Panc1 (cell line): ENCODE measurements around the gene MAPK8IP3. TPM values are rescaled to one million over a fixed set of nuclear protein-coding genes. Genes with fewer than 3 reads are reported as not detected.

Experiments
- ATAC-seq: fragments of 200-7000 bp; cut with Tn5 transposase; 2 replicates; pipeline ENCODE4 v1.9.1; 2020; ENCODE audit warnings: mild to moderate bottlenecking, moderate library complexity
- BruUV-seq: library from RNA; stranded (reverse); fragments of 400-500 nt; replicated peaks from 2 replicates; lab custom pipeline; 2021; lab: Mats Ljungman, UMichigan
- CTCF ChIA-PET: fragments of 300-600 bp; sonication (Branson Sonifier 250); formaldehyde crosslinking; loops from one replicate; lab custom pipeline; 2022; ENCODE audit warnings: antibody characterized with exemption; lab: Charles Lee
- POLR2A ChIA-PET: fragments of 300-600 bp; sonication (Branson Sonifier 250); formaldehyde crosslinking; loops from one replicate; lab custom pipeline; 2022; ENCODE audit warnings: antibody characterized with exemption; lab: Charles Lee
- DNase-seq: peaks from one replicate; pipeline ENCODE4 v3.0.0-alpha.2; 2010; ENCODE audit warnings: low read depth, low spot score
- H3K27ac ChIP-seq: 2 replicates; pipeline ENCODE4 v1.5.1; 2011; ENCODE audit warnings: mild to moderate bottlenecking, low read length, inconsistent platforms
- H3K27me3 ChIP-seq: fragments of 200-500 bp; sonication (Bioruptor generic); 2 replicates; pipeline ENCODE4 v1.6.0; 2014; ENCODE audit warnings: low read length, inconsistent platforms; ENCODE audit not compliant: control insufficient read depth, insufficient read depth
- H3K36me3 ChIP-seq: fragments of 200-500 bp; sonication (Bioruptor generic); 2 replicates; pipeline ENCODE4 v1.5.1; 2014; ENCODE audit warnings: inconsistent platforms, mild to moderate bottlenecking, low read length, moderate library complexity; ENCODE audit not compliant: control insufficient read depth, insufficient read depth
- H3K4me1 ChIP-seq: 2 replicates; pipeline ENCODE4 v1.5.1; 2011; ENCODE audit warnings: inconsistent platforms, mild to moderate bottlenecking, low read length, moderate library complexity; ENCODE audit not compliant: control insufficient read depth, insufficient read depth
- H3K4me3 ChIP-seq, 2 experiments: 2 replicates each; pipeline ENCODE4 v1.5.1; 2011 to 2012; ENCODE audit warnings: low read depth in 2 of 2, low read length in 2 of 2, mild to moderate bottlenecking in 2 of 2, inconsistent platforms in 1 of 2, moderate library complexity in 1 of 2
- H3K9me3 ChIP-seq: fragments of 200-500 bp; sonication (Bioruptor generic); 2 replicates; pipeline ENCODE4 v1.5.1; 2014; ENCODE audit warnings: low read depth, mild to moderate bottlenecking, inconsistent platforms, low read length, moderate library complexity; ENCODE audit not compliant: control insufficient read depth, insufficient read depth
- CTCF ChIP-seq: fragments of 450-650 bp; IDR thresholded peaks from 2 replicates; pipeline ENCODE4 v1.5.1; 2017; ENCODE audit warnings: mild to moderate bottlenecking
- POLR2AphosphoS5 ChIP-seq: IDR thresholded peaks from 2 replicates; pipeline ENCODE4 v1.6.1; 2012; ENCODE audit warnings: mild to moderate bottlenecking, low read depth, low read length, moderate library complexity
- REST ChIP-seq, 2 experiments: IDR thresholded peaks; 2 replicates each; pipeline ENCODE4 v1.6.1; 2011 to 2012; ENCODE audit warnings: low read depth in 2 of 2, control low read depth in 1 of 2, low read length in 1 of 2, mild to moderate bottlenecking in 1 of 2, moderate library complexity in 1 of 2; ENCODE audit not compliant: insufficient read depth in 1 of 2
- SIN3A ChIP-seq: IDR thresholded peaks from 2 replicates; pipeline ENCODE4 v1.6.1; 2012; ENCODE audit warnings: low read depth, mild to moderate bottlenecking, low read length, moderate library complexity, borderline replicate concordance; ENCODE audit not compliant: insufficient read depth
- TCF7L2 ChIP-seq: IDR thresholded peaks from 2 replicates; pipeline ENCODE4 v1.6.1; 2011; ENCODE audit warnings: mild to moderate bottlenecking, low read depth, low read length, inconsistent platforms
- in situ Hi-C: cut with HindIII; loops from 2 replicates; pipeline ENCODE4 v1.10.0; 2016; ENCODE audit warnings: low sequenced_read_pairs, low pct_unique_long_range_greater_than_20kb
- intact Hi-C: fragments of 100-400 bp; cut with micrococcal nuclease; formaldehyde crosslinking; loops from one replicate; pipeline ENCODE4 v1.10.0; 2022; ENCODE audit not compliant: unreplicated experiment
- total RNA-seq: library from RNA; stranded (reverse); gene quantifications from one replicate; pipeline ENCODE4 v1.2.1, GENCODE V29; 2021; ENCODE audit not compliant: unreplicated experiment

The MAPK8IP3 gene
- total RNA-seq, 1 experiment from 2014 or later, result 108 TPM

- H3K4me3 ChIP-seq, result no peak overlapping the region
- no peak for DNase-seq
- BruUV-seq, result no TSS peak
- intact Hi-C loops, result no loop called here
- in situ Hi-C loops, result no loop called here
- no peak for ATAC-seq
- H3K36me3 ChIP-seq, result peaks cover 21% of the 10 kb centered on the region
- H3K9me3 ChIP-seq, result no peaks in the 10 kb centered on the region
- no peak for TF ChIP-seq SIN3A
- TF ChIP-seq TCF7L2, result no peak
- no peak for TF ChIP-seq REST (IDR thresholded peaks at IDR 0.05; ENCODE audit: insufficient read depth in 1 of 2, low read depth in 2 of 2, low read length in 1 of 2)
- TF ChIP-seq CTCF, result no peak
- TF ChIP-seq POLR2AphosphoS5, result no peak
- ChIA-PET CTCF (no interaction called here), POLR2A (no interaction called here)
- H3K4me1 ChIP-seq, result no peaks in the 10 kb centered on the region; the same call in 1 of the 2 replicates
- H3K27me3 ChIP-seq, result no peaks in the 10 kb centered on the region
- H3K27ac ChIP-seq, result no peak overlapping the region
Measured at GRCh38 chr16:1670371-1670770, 35.6 kb upstream of the MAPK8IP3 start.

GRCh38 chr16:1670866-1671265 lies 35.1 kb upstream of the MAPK8IP3 start:
- ChIA-PET POLR2A (no interaction called here), CTCF (no interaction called here)
- no peaks in the 10 kb centered on the region; the same call in 1 of the 2 replicates for H3K4me1 ChIP-seq
- H3K9me3 ChIP-seq, result no peaks in the 10 kb centered on the region
- ATAC-seq, result no peak
- BruUV-seq, result no TSS peak
- TF ChIP-seq SIN3A (no peak), REST (IDR thresholded peaks at IDR 0.05; ENCODE audit: insufficient read depth in 1 of 2, low read depth in 2 of 2, low read length in 1 of 2) (no peak), POLR2AphosphoS5 (no peak), TCF7L2 (no peak), CTCF (no peak)
- H3K36me3 ChIP-seq, result peaks cover 19% of the 10 kb centered on the region
- no peak overlapping the region for H3K27ac ChIP-seq
- in situ Hi-C loops, result no loop called here
- H3K4me3 ChIP-seq, result no peak overlapping the region
- intact Hi-C loops, result no loop called here
- H3K27me3 ChIP-seq, result no peaks in the 10 kb centered on the region
- DNase-seq, result no peak
